GM06990 (cell line): ENCODE results near the gene ADAP1.

Source experiments
- DNase-seq: peaks from one replicate; pipeline ENCODE4 v3.0.0-alpha.2; 2011; ENCODE audit not compliant: insufficient read length; ENCODE audit errors: extremely low read depth
- H3K27me3 ChIP-seq: replicated peaks from 2 replicates; pipeline ENCODE4 v1.6.0; 2011; ENCODE audit warnings: low read length; ENCODE audit not compliant: control insufficient read depth, insufficient read depth
- H3K36me3 ChIP-seq: 2 replicates; pipeline ENCODE4 v1.5.1; 2011; ENCODE audit warnings: low read length; ENCODE audit not compliant: control insufficient read depth, insufficient read depth
- H3K4me3 ChIP-seq: replicated peaks from 2 replicates; pipeline ENCODE4 v1.5.1; 2011; ENCODE audit warnings: low read depth, mild to moderate bottlenecking, control low read depth, low read length
- TF ChIP-seq, protein P1 (sequence below): IDR thresholded peaks from 2 replicates; pipeline ENCODE4 v1.5.1; 2011; ENCODE audit warnings: low read length, control low read depth, mild to moderate bottlenecking, inconsistent platforms; ENCODE audit not compliant: insufficient read depth, poor library complexity, severe bottlenecking

The ADAP1 gene

DNA sequence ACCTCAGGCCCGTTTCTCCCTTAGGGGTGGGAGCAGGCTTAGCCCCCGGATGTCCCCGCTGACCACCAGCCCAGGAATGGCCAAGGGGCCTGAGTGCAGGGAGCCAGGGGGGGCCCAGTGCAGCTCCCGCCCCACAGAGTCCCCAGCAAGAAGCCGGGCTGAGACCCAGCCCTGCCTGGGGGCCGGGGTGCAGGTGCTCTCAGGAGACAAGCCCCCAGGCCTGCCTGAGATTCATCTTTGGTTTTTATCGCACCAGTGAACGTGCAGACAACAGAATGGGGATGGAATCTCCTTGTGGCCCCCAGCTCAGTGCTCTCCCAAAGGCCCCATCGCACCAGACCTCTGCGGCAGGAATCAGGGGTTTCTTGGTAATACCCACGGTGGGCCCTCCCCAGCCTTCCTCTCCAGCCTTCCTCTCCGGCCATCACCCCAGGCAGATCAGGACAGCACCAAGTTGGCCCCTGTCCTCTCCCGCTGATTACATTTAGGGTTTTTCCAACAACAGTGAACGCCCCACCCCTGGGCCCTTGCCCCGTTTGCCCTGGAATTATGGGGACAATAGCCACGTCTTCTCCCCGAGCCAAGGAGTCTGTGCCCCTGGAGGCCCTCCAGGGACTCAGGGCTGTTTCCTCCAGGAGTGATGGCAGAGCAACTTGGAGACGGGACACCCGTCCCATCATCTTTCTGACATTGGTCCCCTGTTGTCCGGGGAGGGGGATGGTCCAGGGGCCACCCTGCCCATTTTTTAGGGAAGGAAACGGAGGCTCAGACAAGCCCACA, 22.4 kb downstream of the ADAP1 start:
- H3K4me3 ChIP-seq = no peak overlapping the region
- H3K27me3 ChIP-seq = no peaks in the 10 kb centered on the region
- TF ChIP-seq, protein P1, sequence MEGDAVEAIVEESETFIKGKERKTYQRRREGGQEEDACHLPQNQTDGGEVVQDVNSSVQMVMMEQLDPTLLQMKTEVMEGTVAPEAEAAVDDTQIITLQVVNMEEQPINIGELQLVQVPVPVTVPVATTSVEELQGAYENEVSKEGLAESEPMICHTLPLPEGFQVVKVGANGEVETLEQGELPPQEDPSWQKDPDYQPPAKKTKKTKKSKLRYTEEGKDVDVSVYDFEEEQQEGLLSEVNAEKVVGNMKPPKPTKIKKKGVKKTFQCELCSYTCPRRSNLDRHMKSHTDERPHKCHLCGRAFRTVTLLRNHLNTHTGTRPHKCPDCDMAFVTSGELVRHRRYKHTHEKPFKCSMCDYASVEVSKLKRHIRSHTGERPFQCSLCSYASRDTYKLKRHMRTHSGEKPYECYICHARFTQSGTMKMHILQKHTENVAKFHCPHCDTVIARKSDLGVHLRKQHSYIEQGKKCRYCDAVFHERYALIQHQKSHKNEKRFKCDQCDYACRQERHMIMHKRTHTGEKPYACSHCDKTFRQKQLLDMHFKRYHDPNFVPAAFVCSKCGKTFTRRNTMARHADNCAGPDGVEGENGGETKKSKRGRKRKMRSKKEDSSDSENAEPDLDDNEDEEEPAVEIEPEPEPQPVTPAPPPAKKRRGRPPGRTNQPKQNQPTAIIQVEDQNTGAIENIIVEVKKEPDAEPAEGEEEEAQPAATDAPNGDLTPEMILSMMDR = no peak
- H3K36me3 ChIP-seq = peaks cover 3% of the 10 kb centered on the region
- no peak for DNase-seq

DNA sequence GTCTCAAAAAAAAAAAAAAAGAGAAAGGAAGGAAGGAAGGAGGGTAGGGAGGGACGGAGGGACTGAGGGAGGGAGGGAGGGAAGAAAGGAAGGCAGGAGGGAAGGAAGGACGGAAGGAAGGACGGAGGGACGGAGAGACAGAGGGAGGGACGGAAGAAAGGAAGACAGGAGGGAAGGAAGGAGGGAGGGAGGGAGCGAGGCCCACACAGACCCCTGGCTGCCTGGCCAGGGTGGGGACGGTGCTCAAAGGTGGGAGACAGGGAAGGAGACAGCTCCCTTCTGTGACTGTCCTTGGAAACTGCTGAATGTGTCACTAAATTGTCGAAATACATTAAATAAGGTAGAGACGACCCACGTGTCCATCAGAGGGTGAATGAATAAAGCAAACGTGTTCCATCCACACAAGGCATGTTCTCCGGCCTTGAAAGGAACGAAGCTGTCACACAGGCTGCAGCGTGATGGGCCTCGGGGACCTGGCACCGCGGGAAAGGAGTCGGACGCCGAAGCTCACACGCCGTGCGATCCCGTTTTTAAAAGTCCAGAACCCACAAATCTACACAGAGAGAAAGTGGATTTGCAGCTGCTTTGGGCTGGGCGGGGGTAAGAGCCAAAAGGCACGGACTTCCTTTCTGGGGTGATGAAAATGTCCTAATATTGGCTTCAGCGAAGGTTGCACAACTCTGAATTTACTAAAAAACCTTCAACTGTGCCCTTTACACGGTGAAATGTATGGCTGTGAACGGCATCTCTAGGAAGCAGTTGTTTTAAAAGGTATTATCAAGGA, 23.3 kb downstream of the ADAP1 start:
- TF ChIP-seq, protein P1 = no peak
- Histone ChIP-seq H3K4me3 (no peak overlapping the region), H3K27me3 (no peaks in the 10 kb centered on the region), H3K36me3 (peaks cover 3% of the 10 kb centered on the region)
- DNase-seq = peak; percentile 13

DNA sequence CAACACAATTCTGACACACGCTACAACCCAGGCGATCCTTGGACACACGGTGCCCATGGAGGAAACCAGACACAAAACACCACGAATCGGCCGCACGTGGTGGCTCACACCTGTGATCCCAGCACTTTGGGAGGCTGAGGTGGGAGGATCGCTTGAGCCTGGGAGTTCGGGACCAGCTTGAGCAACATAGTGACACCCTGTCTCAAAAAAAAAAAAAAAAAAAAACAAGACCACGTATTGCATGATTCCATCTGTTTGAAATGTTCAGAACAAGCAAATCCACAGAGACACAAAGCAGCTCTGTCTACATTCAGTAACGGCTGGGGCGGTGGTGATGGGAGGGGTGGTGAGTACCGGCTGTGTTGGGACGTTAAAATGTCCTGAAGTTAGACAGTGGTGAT, 25.2 kb downstream of the ADAP1 start:
- TF ChIP-seq, protein P1 = no peak
- Histone ChIP-seq H3K27me3 (no peaks in the 10 kb centered on the region), H3K36me3 (peaks cover 3% of the 10 kb centered on the region), H3K4me3 (no peak overlapping the region)
- DNase-seq = no peak

DNA sequence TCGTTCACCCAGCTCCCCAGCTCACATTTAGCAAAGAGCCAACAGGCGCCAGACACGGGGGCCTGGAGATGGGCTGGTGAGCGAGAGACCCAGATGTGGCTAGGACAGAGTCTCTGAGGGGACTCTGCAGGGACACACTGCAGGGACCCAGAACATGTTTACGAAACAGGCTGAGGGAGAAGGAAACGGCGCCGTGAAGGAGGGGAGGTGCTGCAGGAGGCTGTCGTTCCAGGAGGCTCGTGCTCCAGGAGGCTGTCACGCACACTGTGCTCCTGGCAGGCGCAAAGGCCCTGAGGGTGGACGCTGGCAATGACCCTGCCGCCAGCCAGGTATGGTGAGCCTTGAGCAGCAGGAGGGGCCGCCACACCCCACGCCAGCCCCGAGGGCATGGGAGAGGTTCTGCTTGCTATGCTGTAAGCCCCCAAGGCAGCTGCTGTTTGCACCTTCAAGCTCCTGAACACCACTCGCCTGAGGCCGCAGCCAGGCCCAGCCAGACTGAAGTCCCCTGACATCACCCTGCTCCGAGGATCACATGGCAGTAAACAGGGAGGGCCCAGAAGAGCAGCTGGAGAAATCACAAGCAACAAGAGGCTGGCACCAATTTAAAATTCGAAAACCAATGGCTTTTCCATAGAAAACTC, 27.3 kb downstream of the ADAP1 start:
- DNase-seq = no peak
- TF ChIP-seq, protein P1 = no peak

DNA sequence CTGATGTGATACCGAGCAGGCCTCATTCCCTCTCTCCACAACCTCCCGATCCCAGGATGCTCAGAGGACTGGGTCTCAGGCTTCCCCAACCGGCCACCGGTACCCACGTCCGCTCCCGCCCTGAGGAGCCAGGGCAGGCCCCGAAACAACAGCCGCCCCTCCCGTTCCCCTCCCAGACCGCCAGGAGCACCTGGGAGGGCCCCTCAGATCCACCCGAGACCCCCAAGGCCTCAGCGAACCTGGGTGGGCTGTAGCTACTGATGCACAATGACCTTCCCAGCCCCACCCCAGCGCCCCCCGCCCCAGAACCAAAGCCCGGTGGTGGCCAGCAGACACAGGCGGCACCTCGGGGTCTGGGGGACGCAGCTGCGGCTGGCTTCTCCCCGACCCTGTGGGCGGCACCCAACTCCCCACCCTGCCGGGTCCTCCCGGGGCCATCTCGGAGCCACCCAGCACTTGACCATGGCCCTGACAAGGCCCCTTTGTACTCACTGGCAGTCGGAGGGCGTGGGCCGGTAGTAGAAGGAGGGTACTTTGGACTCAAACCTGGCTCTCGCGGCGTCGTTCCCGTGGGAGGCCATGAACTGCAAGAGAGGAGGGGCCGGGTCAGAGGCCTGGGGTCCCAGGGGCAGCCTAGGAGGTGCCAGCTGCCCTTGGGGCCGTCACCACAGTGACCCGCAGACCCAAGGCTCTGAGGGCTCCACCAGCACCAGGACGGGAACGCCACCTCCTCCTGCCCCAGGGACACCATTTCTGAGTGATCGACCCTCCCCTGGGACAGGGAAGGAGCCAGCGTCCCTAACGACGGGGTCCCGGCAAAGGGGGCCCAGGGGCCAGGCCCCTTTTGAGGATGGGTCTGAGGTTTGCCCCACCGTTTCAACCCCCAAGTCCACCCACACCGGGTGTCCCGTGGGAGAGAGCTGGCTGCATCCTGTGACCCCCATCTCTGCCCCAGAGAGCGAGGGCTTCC, 28.1 kb downstream of the ADAP1 start:
- DNase-seq = peak; percentile 18
- TF ChIP-seq, protein P1 = no peak
- Histone ChIP-seq H3K4me3 (no peak overlapping the region), H3K36me3 (no peaks in the 10 kb centered on the region; the same call in none of the 2 replicates), H3K27me3 (no peaks in the 10 kb centered on the region)

More for the DNA sequence above, 27.3 kb downstream of the ADAP1 start:
- Histone ChIP-seq H3K27me3 (no peaks in the 10 kb centered on the region), H3K36me3 (no peaks in the 10 kb centered on the region; the same call in none of the 2 replicates), H3K4me3 (no peak overlapping the region)
